OCI-LY1 (cell line): ENCODE results near the gene IL18R1.

Source experiments
- H2AFZ ChIP-seq: fragments of 200-600 bp; sonication (generic), shearing (Covaris generic); 2 replicates; pipeline ENCODE4 v1.6.0; 2014; ENCODE audit warnings: antibody characterized with exemption, mild to moderate bottlenecking, low read length
- H3F3A ChIP-seq: fragments of 200-600 bp; sonication (generic), shearing (Covaris generic); 2 replicates; pipeline ENCODE4 v1.6.0; 2014; ENCODE audit warnings: mild to moderate bottlenecking, antibody characterized with exemption, low read length, moderate library complexity; ENCODE audit not compliant: insufficient read depth
- H3K27ac ChIP-seq: fragments of 200-600 bp; sonication (generic); 2 replicates; pipeline ENCODE4 v1.5.1; 2014; ENCODE audit warnings: low read length, mixed run types, mild to moderate bottlenecking, low read depth; ENCODE audit not compliant: poor library complexity, severe bottlenecking
- H3K27me3 ChIP-seq: fragments of 200-600 bp; sonication (generic); 2 replicates; pipeline ENCODE4 v1.6.0; 2014; ENCODE audit warnings: antibody characterized with exemption, mild to moderate bottlenecking, low read length, moderate library complexity; ENCODE audit not compliant: insufficient read depth
- H3K36me3 ChIP-seq: fragments of 200-600 bp; sonication (generic); 2 replicates; pipeline ENCODE4 v1.6.1; 2014; ENCODE audit warnings: mild to moderate bottlenecking, antibody characterized with exemption, low read length, moderate library complexity, mixed read lengths; ENCODE audit not compliant: insufficient read depth
- H3K4me1 ChIP-seq: fragments of 200-600 bp; sonication (generic); 2 replicates; pipeline ENCODE4 v1.5.1; 2014; ENCODE audit warnings: mild to moderate bottlenecking, low read length, moderate library complexity; ENCODE audit not compliant: insufficient read depth, severe bottlenecking
- H3K4me2 ChIP-seq: fragments of 200-600 bp; sonication (generic), shearing (Covaris generic); 2 replicates; pipeline ENCODE4 v1.6.1; 2014; ENCODE audit warnings: low read length
- H3K4me3 ChIP-seq: fragments of 200-600 bp; sonication (generic); 2 replicates; pipeline ENCODE4 v1.5.1; 2014; ENCODE audit warnings: low read length, low read depth, mild to moderate bottlenecking, mixed read lengths; ENCODE audit not compliant: poor library complexity, severe bottlenecking
- H3K79me2 ChIP-seq: fragments of 200-600 bp; shearing (Covaris generic); 2 replicates; pipeline ENCODE4 v1.6.1; 2016; ENCODE audit warnings: mixed run types, low read length, mixed read lengths; ENCODE audit not compliant: insufficient read depth
- H3K9ac ChIP-seq: fragments of 200-600 bp; sonication (generic), shearing (Covaris generic); 2 replicates; pipeline ENCODE4 v1.6.1; 2014; ENCODE audit warnings: mild to moderate bottlenecking, low read length, mixed read lengths
- H3K9me2 ChIP-seq: fragments of 200-600 bp; sonication (generic), shearing (Covaris generic); 2 replicates; pipeline ENCODE4 v1.6.1; 2014; ENCODE audit warnings: low read depth, mild to moderate bottlenecking, low read length, mixed read lengths
- H3K9me3 ChIP-seq: fragments of 200-600 bp; shearing (Covaris generic); 2 replicates; pipeline ENCODE4 v1.6.1; 2014; ENCODE audit warnings: low read length, mixed read lengths
- H4K20me1 ChIP-seq: fragments of 200-600 bp; sonication (generic), shearing (Covaris generic); 2 replicates; pipeline ENCODE4 v1.6.0; 2016; ENCODE audit warnings: mild to moderate bottlenecking, low read length; ENCODE audit not compliant: insufficient read depth
- CTCF ChIP-seq: fragments of 200-600 bp; sonication (generic), shearing (Covaris generic); IDR thresholded peaks from 2 replicates; pipeline ENCODE4 v1.5.1; 2017; ENCODE audit warnings: mild to moderate bottlenecking, antibody characterized with exemption, low read length, moderate library complexity, mixed read lengths
- EZH2 ChIP-seq: fragments of 200-600 bp; sonication (generic), shearing (Covaris generic); IDR thresholded peaks from 2 replicates; pipeline ENCODE4 v1.8.0; 2017; ENCODE audit warnings: borderline replicate concordance, mixed run types, mild to moderate bottlenecking, antibody characterized with exemption, low read length, moderate library complexity, mixed read lengths

The IL18R1 gene

GRCh38 chr2:102437122-102437521 lies 81.5 kb downstream of the IL18R1 start:
- no peak overlapping the region for H2AFZ ChIP-seq
- TF ChIP-seq EZH2 (no peak), CTCF (no peak)

GRCh38 chr2:102438111-102438510 lies 82.5 kb downstream of the IL18R1 start:
- Histone ChIP-seq H3K9ac (no peak overlapping the region), H3K27ac (no peak overlapping the region), H3K4me1 (no peaks in the 10 kb centered on the region), H3K4me3 (no peak overlapping the region), H4K20me1 (no peaks in the 10 kb centered on the region), H3K27me3 (no peaks in the 10 kb centered on the region), H3K9me3 (no peaks in the 10 kb centered on the region), H3K4me2 (no peak overlapping the region), H3K79me2 (no peaks in the 10 kb centered on the region), H3F3A (no peaks in the 10 kb centered on the region), H3K9me2 (no peaks in the 10 kb centered on the region), H3K36me3 (no peaks in the 10 kb centered on the region), H2AFZ (no peak overlapping the region)
- TF ChIP-seq EZH2 (no peak), CTCF (no peak)

More at GRCh38 chr2:102437122-102437521, 81.5 kb downstream of the IL18R1 start:
- H3K36me3 ChIP-seq: no peaks in the 10 kb centered on the region
- no peaks in the 10 kb centered on the region for H3K9me2 ChIP-seq
- no peak overlapping the region for H3K4me2 ChIP-seq
- no peak overlapping the region for H3K27ac ChIP-seq
- no peak overlapping the region for H3K4me3 ChIP-seq
- H4K20me1 ChIP-seq: no peaks in the 10 kb centered on the region
- no peaks in the 10 kb centered on the region for H3K9me3 ChIP-seq
- no peaks in the 10 kb centered on the region for H3K79me2 ChIP-seq
- no peaks in the 10 kb centered on the region for H3K27me3 ChIP-seq
- H3K4me1 ChIP-seq: no peaks in the 10 kb centered on the region
- H3K9ac ChIP-seq: no peak overlapping the region
- no peaks in the 10 kb centered on the region for H3F3A ChIP-seq

- no peaks in the 10 kb centered on the region for H3K9me2 ChIP-seq
- H2AFZ ChIP-seq: no peak overlapping the region
- H3K27ac ChIP-seq: no peak overlapping the region
- H3K4me3 ChIP-seq: no peak overlapping the region
- no peaks in the 10 kb centered on the region for H3F3A ChIP-seq
- no peaks in the 10 kb centered on the region for H3K27me3 ChIP-seq
- TF ChIP-seq EZH2 (no peak), CTCF (no peak)
- no peaks in the 10 kb centered on the region for H3K36me3 ChIP-seq
- H3K4me2 ChIP-seq: no peak overlapping the region
- no peaks in the 10 kb centered on the region for H4K20me1 ChIP-seq
- H3K9me3 ChIP-seq: no peaks in the 10 kb centered on the region
- H3K79me2 ChIP-seq: no peaks in the 10 kb centered on the region
- H3K9ac ChIP-seq: no peak overlapping the region
- no peaks in the 10 kb centered on the region for H3K4me1 ChIP-seq
Observed at GRCh38 chr2:102438578-102438977, 83.0 kb downstream of the IL18R1 start.
